ENCODE data around the gene SPOCD1.

SPOCD1 gene

DNA sequence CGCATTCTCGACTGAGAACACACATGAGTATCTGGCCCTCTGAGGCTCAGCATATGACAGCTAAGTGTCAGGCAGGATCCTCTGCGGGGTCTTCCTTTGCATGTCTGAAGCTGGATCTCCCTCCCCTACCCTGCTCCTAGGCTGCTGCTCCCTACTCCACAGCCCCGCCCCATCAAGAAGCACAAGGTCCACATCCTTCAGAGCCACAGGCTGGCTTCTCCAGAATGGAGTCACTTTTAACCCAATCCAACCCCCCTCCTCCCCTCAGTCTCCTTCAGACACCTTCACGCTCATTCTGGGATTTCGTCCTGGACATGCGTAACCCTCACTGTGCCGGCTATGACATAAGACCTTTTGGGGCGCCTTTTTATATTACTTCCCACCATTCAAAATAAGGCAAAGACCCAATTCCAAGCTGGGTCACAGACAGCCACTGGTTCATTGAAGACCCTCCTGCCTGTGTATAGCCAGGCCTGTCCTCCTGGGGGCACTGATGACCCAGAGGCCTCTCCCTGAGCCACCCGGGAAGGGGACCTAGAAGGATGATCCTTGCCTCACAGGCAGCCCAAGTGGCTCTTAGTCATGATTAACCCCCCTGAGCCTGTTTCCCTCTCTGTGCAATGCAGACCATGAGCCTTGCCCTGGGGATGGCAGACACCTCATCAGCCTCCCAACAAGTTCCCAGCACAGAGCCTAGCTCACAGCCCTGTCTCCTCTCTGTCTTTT lies 56.4 kb downstream of the SPOCD1 start:
- in situ Hi-C loops (cut with MboI; ENCODE audit: low sequenced_read_pairs), result no loop called here

DNA sequence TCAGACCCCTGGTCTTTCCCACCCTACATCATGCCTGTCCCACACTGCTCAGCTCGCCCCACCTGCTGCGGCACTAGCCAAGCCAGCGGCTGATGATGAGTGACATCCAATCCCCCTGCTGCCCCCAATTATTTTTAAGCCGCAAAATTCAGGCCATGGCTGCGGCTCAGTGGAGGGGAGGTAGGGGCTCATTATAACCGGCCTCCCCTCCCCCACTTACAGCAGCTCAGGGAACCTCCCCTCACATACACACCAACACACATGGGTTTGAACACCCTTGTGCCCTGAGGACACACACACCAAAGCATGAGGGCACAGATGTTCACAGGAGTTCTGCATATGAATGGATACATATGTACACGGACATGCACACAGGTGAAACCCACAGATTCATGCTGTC lies 57.0 kb downstream of the SPOCD1 start:
- in situ Hi-C loops (cut with MboI; ENCODE audit: low sequenced_read_pairs), result no loop called here

DNA sequence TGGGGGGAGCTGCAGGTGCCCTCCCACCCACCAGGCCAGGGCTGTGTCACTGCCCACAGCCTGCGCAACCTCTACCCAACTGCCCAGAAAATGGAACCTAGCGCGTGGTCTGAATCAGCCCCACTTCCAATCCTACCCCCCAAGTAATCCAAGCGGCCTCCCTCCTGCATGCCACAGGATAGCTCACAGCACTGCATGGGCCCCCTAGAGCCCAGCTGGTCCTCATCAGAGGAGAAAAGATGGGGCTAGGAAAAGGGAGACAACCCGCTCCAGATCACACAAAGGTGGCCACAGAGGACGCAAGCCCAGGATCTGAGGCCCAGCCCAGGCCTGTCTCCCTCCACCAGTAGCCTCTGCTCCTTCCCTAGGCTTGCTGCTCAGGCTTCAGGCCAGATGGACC lies 57.8 kb downstream of the SPOCD1 start:
- in situ Hi-C loops (cut with MboI; ENCODE audit: low sequenced_read_pairs), result no loop called here

- in situ Hi-C loops (cut with MboI; ENCODE audit: low sequenced_read_pairs), result no loop called here
These were observed 58.6 kb downstream of the SPOCD1 start for GRCh38 chr1:31757204-31757679.

DNA sequence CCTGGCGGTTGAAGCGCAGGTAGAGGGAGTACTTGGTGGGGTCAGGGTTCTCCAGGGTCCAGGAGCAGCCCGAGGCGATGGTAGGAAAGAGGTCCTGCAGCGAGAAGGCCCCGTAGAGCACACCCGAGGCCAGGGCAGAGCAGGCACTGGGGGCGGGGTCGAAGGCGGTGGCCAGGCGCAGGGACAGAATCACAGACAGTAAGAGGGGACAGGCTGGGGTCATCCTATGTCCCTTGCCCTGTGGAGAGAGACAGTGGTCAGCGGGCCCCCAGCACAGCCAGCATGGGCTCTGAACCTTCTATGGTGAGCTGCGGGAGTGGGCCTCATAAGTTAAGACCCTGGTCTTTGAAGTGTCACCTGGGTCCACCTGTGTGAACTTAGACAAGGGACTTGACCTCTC lies 59.2 kb downstream of the SPOCD1 start:
- in situ Hi-C loops (cut with MboI; ENCODE audit: low sequenced_read_pairs), result no loop called here

DNA sequence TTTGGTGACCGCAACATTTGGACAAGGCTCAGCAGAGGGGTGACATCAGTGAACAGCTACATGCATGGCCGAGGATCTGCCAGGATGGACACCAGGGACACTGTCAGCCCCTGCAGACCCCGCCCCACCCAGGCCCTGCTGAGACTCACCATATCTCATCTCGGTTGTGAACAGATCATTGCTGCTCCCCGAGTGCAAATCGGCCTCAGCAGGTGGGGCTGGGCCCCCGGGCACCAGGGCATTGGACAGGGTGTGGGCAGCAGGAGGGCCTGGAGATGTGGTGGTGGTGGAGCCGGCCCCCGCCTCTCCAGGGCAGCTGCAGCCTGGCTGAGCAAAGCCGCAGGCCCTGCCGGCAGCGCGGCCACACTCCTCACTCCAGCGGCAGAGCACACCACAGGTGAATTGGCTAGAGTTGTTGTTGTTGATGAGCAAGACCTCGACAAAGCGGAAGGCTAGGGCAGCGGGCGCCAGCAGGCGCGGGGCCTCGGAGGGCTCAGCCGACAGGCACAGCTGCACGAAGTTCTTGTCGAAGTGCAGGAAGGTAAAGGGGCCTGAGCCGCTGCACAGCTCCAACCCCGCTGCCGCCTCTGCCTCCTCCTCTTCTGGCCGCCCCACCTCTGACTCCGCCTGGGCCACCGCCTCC lies 59.9 kb downstream of the SPOCD1 start:
- in situ Hi-C loops (cut with MboI; ENCODE audit: low sequenced_read_pairs), result no loop called here

- in situ Hi-C loops (cut with MboI; ENCODE audit: low sequenced_read_pairs), result no loop called here
These were observed 60.6 kb downstream of the SPOCD1 start for GRCh38 chr1:31755197-31755611.

DNA sequence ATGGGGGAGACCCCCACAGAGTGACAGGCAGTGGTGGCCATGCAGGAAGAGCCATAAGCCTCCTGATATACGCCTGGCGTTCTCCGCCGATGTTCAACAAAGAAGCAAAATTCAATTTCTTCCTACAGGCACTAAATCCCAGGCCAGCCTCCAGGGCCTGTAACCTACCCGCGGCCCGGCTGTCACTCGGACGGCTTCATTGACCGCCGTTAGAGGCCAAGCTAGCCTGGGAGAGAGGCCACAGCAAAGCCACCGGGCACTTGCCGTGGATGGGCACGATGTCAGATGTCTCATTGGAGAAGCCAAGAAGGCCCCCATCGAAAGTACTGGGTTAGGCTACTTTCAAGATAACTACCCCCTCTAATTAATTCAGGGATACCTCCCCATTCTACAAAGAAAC lies 61.4 kb downstream of the SPOCD1 start:
- in situ Hi-C loops (cut with MboI; ENCODE audit: low sequenced_read_pairs), result no loop called here

- in situ Hi-C loops (cut with MboI; ENCODE audit: low sequenced_read_pairs), result no loop called here
These were observed 62.0 kb downstream of the SPOCD1 start for GRCh38 chr1:31753707-31754349.

GRCh38 chr1:31752952-31753475 lies 62.8 kb downstream of the SPOCD1 start:
- in situ Hi-C loops (cut with MboI; ENCODE audit: low sequenced_read_pairs), result no loop called here

DNA sequence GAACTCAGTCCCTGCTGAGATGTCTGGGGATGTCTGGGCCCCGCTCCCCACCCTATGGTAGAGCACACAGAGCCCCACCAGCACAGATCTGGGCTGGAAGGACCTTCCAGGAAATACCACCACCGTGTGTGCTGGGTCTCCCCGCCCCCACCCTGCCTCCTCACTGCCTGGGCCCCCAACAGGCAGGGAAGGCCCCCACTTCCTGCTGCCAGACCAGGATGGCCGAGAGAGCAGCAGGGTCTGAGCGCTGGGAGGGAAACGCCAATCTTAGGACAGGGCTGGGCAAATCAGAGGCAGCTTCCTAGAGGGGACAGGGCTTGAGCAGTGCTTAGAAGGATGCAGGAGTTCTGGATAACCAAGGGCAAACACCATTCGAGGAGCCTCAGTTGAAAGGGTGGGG lies 63.6 kb downstream of the SPOCD1 start:
- in situ Hi-C loops (cut with MboI; ENCODE audit: low sequenced_read_pairs), result no loop called here

- in situ Hi-C loops (cut with MboI; ENCODE audit: low sequenced_read_pairs), result no loop called here
These were observed 64.0 kb downstream of the SPOCD1 start for GRCh38 chr1:31751822-31752241.

- in situ Hi-C loops (cut with MboI; ENCODE audit: low sequenced_read_pairs), result no loop called here
These were observed 64.8 kb downstream of the SPOCD1 start for GRCh38 chr1:31750858-31751510.

- in situ Hi-C loops (cut with MboI; ENCODE audit: low sequenced_read_pairs), result no loop called here
These were observed 65.8 kb downstream of the SPOCD1 start for GRCh38 chr1:31749785-31750735.

DNA sequence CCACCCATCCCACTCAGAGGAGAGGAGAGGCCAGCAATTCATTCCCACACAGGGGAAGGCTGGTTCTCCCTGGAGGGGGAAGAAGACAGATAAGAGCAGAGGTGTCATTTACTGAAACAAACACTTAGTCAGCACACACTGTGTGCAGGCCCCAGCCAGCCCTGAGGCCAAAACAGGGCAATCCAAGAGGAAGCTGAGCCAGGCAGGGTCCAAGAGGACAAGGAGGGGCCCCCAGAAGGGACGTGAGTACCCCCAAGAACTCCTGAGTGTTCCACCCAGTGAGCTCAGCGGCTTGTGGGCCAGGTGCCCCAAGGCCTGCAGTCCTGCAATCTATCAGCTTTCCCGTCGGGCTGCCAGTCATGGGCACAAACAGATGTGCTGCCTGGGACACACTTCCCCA lies 67.5 kb downstream of the SPOCD1 start:
- in situ Hi-C loops (cut with MboI; ENCODE audit: low sequenced_read_pairs), result no loop called here

DNA sequence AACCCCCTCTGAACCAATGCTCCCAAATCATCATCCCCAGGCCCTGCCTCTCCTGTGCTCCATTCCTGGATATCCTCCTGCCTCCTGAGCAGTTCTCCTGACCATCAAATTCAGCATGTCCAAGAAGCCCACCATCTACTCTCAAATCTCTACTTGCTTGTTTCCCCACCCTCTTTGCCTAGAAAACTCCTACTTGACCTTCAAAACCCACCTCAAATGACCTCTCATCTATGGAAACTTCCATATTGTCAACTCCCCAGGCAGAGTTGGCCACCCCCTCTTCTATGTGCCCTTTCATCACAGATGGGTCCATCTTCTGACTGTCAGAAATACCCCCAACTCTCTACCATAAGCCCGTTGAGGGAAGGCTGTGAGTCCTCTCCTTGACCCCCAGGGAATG lies 68.5 kb downstream of the SPOCD1 start:
- in situ Hi-C loops (cut with MboI; ENCODE audit: low sequenced_read_pairs), result no loop called here

GRCh38 chr1:31746687-31747086 lies 69.1 kb downstream of the SPOCD1 start:
- in situ Hi-C loops (cut with MboI; ENCODE audit: low sequenced_read_pairs), result no loop called here

DNA sequence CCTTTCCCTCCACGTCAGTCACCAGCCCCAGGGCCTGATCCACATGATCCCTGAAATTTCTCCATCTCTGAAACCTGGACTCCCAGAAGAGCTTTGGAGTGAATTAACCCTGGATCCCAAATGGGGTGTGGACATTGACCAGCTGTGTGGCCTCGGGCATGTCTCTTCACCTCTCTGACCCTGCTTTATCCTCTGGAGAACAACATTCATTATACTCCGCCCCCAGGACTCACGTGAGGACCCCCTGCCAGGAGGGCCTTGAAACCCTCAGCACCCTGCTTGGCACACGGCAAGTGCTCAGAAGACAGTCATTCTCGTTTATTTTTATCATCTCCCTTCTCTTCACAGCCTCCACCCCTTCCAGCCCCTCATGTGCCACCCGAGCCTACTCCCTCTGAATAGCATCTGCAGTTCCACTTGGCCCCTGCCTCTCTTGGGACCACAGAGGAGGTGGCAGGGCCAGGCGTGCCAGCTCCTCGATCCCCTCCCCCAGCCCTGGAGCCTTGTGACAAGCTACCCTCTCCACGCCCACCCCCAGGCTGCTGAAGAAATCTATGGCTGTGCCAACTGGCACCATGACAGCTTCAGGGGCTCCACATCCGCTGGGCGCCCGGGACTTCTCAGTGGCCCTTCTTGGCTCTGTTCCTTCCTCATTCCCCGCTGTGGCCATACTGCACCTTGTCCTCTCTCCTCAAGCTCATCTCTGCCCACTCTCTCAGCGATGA lies 69.7 kb downstream of the SPOCD1 start:
- in situ Hi-C loops (cut with MboI; ENCODE audit: low sequenced_read_pairs), result no loop called here

DNA sequence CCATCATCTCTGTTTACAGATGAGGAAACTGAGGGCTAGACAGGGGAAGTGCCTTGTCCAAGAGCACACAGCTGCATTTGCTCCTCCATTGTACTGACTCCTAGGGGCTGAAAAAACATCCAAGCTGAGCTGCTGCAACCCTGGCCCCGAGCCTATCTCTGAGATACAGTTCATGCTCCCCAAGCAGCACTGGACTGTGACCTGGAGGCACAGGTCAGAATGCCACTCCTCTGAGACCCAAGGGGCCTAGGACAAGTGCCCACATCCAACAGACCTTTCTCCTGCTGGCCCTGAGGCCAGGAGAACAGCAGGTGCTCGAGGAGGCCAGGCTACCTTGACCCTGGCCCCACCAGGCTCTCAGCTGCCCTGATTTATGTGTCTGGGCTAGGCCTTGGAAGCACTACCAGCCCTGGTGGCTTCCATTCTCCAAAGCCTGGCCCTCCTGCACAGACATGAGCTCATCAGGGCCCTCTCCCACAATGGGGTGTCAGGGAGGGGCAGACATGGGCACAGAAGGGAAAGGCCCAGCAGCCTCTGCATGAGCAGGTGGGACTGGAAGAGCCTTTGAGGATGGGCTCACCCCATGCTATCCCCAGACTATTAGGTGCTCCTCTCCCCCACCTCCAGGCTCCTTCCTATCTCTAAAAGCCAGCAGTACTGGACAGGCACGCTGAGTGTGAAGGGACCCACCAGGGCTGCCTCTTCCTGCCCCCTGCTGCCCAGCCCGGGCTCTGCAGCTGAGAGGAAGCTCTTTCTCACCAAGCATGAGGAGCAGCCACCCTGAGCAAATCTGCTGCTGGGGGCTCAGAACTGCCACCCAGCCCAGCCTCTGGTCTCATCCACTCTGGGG lies 70.5 kb downstream of the SPOCD1 start:
- in situ Hi-C loops (cut with MboI; ENCODE audit: low sequenced_read_pairs), result no loop called here
